Choroid plexus epithelial cell (primary cell): ENCODE measurements around the gene SLC12A2.

Experiments used
- DNase-seq: peaks from one replicate; pipeline ENCODE4 v3.0.0-alpha.2; 2010; ENCODE audit warnings: low read depth
- H3K4me3 ChIP-seq: 2 replicates; pipeline ENCODE4 v1.5.1; 2011; ENCODE audit warnings: low read depth, mild to moderate bottlenecking, control low read depth, low read length, moderate library complexity
- CTCF ChIP-seq: conservative IDR thresholded peaks from 2 replicates; pipeline ENCODE4 v1.5.1; 2011; ENCODE audit warnings: low read depth, mild to moderate bottlenecking, control low read depth, inconsistent platforms, low read length, moderate library complexity

The SLC12A2 gene

DNA sequence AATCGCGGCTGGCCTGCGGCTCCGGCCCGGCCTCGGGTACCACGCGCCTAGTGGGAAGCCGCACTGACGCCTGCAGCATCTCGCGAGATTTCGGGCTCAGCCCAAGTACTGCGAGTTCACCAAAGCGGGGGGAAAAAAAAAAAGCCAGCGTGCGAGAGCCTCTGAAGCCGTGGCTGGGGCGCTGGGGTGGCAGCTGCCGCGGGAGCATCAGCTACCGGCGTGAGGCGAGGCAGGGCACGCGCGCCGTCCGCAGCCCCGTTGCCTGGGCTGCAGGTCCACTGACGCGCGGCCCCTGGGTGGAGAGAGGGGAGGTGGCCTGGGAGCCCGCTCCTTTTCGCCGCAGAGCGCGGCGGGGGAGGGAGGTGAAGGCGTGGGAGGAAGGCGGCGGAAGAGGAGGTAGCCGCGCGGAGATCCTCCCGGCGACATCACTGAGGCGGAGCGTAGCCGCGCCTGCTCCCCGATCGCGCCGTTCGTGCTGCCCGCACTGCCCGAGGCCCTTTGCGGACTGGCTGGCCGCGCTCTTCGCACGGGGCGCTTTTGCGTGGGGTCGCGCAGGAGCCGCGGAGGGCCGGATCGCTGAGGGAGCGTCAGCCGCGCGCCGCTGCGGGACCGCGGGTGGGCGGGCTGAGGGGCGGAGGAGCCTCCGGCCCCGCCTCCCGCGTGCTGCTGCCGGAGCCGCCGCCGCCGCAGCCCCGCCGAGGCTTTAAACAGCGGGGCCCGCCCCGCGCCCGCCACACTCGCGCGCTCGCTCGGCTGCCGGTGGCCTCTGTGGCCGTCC is at the start of gene SLC12A2:
TSS of gene SLC12A2 (plus strand) at position 734 of the 778 bp plus-strand sequence. CDS start 189 bp downstream, outside the sequence.
- no peak for TF ChIP-seq CTCF
- peak; percentile 99 for DNase-seq
- H3K4me3 ChIP-seq = peak within 1 kb of the TSS; percentile 85

GRCh38 chr5:128035689-128036088 is 47.9 kb upstream of the SLC12A2 start:
- DNase-seq = no peak
- no peak overlapping the region for H3K4me3 ChIP-seq
- no peak for TF ChIP-seq CTCF

DNA sequence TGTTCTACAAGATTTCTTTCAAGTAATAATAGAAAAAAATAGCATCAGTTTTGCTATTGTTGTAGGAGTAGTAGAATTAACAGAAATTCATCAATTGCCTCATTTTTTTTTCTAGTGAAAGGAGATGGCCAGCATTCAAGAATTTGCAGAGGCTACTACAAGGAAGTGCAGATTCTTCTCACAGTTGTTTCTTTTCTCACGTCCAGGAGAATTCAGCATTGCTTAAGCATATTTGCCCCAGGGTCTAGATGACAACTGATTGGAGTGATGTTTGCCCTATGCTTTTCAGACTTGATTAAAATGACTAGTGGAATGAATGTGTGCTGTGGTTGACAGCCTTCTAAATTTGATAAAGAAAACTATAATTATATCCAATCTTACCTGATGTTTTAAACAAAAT is 46.6 kb upstream of the SLC12A2 start:
- no peak for TF ChIP-seq CTCF
- no peak overlapping the region for H3K4me3 ChIP-seq
- DNase-seq = peak; percentile 79

DNA sequence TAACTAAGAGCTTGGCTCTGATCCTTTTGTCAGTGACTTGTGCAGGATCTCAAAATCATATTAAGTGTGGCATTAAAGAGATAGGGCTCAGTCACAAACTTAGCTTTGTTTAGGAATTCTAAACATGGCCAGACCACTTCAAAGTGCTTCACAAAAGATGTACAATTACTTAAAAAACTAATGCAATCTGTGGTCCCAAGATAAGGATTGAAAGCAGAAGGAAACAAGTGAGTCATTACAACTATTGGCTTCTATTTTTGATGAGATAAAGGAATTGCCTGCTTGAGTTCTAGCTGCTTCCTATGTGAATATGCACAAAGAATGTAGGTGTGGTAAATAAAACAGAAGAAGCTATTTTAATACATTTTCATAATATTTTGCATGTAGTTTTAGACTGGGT is 44.9 kb upstream of the SLC12A2 start:
- no peak overlapping the region for H3K4me3 ChIP-seq
- no peak for TF ChIP-seq CTCF
- DNase-seq = peak; percentile 79

GRCh38 chr5:128040927-128041326 is 42.6 kb upstream of the SLC12A2 start:
- H3K4me3 ChIP-seq = no peak overlapping the region
- TF ChIP-seq CTCF = no peak
- no peak for DNase-seq

- TF ChIP-seq CTCF = no peak
- no peak overlapping the region for H3K4me3 ChIP-seq
- DNase-seq = no peak
Observed at GRCh38 chr5:128052780-128053179, 30.8 kb upstream of the SLC12A2 start.
